Mucosa of rectum (tissue), 2 donors: ENCODE measurements around the gene ASCL5.

Experiments used
- H3K27ac ChIP-seq, 2 donors: one replicate each; pipeline ENCODE4 v1.7.0; 2013; ENCODE audit warnings: inconsistent platforms in 2 of 2, low read depth in 2 of 2, low read length in 2 of 2
- H3K27me3 ChIP-seq, 2 donors: one replicate each; pipeline ENCODE4 v1.7.0; 2013; ENCODE audit warnings: low read length in 2 of 2; ENCODE audit not compliant: control insufficient read depth in 2 of 2, insufficient read depth in 2 of 2
- H3K36me3 ChIP-seq, 2 donors: one replicate each; pipeline ENCODE4 v1.7.0; 2013; ENCODE audit warnings: low read length in 2 of 2; ENCODE audit not compliant: control insufficient read depth in 2 of 2, insufficient read depth in 2 of 2
- H3K4me1 ChIP-seq, 2 donors: one replicate each; pipeline ENCODE4 v1.7.0; 2013; ENCODE audit warnings: low read length in 2 of 2, mild to moderate bottlenecking in 1 of 2; ENCODE audit not compliant: control insufficient read depth in 2 of 2, insufficient read depth in 2 of 2
- H3K4me3 ChIP-seq, 2 donors: one replicate each; pipeline ENCODE4 v1.7.0; 2013; ENCODE audit warnings: low read length in 2 of 2
- H3K9ac ChIP-seq, 2 donors: one replicate each; pipeline ENCODE4 v1.7.0; 2013; ENCODE audit warnings: low read length in 2 of 2, low read depth in 1 of 2, mild to moderate bottlenecking in 1 of 2
- H3K9me3 ChIP-seq, 2 donors: one replicate each; pipeline ENCODE4 v1.7.0; 2013; ENCODE audit warnings: low read length in 2 of 2; ENCODE audit not compliant: control insufficient read depth in 2 of 2
- donor health status: healthy.
- donor health status: Normal muscosa, but diverticular disease.

The ASCL5 gene

DNA sequence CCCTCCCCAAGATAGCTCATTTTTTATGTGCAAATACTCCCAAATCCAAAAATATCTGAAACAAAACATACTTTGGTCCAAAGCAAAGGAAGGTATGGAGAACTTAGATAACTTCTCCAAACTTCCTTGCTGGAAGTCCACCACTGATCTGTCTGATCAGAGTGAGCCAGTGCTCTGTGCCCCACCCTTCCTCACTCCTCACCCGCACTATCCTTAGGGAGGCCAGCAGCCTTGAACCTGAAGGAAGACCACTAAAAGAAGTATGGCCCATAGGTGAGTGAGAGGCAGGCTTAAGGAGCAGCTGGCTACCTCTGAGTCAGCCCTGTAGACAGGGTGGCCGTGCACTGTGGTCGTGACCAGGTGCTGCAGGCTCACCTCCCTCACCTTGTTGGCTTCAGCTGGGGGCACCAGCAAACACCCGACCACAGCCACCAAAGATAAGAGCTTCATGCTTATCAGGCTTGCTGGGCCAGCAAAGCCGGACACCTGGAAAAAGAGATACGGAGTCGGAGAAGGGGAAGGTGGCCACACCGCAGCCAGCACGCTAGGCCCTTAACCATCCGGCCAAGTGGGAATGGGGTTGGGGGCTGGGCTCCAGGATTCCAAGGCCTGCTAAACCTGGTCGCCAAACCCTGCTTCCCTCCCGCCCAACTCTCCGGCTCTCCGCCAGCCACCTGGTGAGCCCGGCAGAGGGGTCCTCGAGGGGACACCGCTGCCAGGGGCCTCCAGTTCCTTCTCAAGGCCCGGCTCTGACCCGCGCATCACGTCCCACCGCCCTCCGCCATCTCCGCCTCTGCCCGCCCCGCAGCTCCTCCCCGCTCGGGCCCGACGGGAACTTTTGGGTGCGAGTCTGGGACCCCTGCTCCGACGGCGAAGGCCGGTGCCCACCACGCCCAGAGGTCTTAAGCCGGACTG is 26.7 kb upstream of the ASCL5 start:
- Histone ChIP-seq H3K36me3 (peaks cover 2 to 8% of the 10 kb centered on the region in 2 donors), H3K9me3 (peaks cover 0 to 2% of the 10 kb centered on the region in 2 donors), H3K27me3 (no peaks in the 10 kb centered on the region), H3K4me3 (peak overlapping the region; percentile 77 to 79), H3K4me1 (peaks cover 0 to 9% of the 10 kb centered on the region in 2 donors), H3K27ac (peak overlapping the region in 1 of 2 donors; percentile 23), H3K9ac (peak overlapping the region; percentile 66 to 74)

DNA sequence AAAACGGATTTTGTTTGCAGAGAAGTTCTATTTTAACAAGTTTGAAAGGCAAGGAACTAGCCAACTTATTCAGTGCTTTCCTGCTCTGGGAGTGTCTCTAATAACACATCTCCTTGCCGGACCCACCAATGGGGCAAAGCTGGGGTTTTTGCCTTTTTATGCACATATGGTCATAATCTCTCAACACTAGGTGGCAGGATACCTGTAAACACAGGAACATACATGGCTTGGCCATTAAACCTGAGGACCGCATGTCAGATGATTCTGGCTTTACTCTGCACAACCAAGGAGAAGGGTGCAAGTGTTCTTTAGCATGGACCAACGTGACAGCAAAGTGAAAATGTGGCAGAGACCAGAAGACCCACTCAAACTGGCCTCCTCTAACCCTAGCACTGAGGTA is 22.4 kb upstream of the ASCL5 start:
- Histone ChIP-seq H3K9ac (no peak overlapping the region), H3K4me1 (peaks cover 0 to 5% of the 10 kb centered on the region in 2 donors), H3K27ac (no peak overlapping the region), H3K27me3 (no peaks in the 10 kb centered on the region), H3K9me3 (no peaks in the 10 kb centered on the region), H3K4me3 (no peak overlapping the region), H3K36me3 (peaks cover 15 to 28% of the 10 kb centered on the region in 2 donors)

DNA sequence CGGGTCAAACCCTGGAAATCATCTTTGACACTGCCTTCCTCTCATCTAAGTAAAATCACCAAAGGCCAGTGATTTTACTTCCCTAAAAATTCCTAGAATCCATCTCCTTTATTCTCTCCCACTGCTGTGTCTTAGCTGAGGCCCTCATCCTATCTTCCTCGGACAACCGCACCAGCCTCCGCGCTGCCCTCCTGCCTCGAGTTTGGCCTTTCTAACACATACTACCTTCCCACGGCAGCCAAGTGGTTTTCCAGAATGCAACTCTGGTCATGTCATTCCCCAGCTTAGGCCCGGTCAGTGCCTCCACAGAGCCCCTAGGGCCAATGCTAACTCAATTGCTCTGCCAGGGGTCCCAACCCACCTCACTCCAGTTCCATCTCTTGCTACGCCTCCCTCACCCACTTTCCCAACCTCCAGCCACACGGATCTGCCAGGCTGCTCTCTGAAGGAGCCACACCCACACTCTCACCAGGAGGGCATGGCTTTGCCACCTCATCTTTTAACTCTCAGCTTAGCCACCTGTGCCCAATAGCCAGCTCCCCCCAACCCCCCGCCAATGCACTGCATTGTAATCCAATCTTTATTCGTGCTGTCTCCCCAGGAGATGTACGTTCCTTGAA is 20.5 kb upstream of the ASCL5 start:
- no peak overlapping the region for H3K27ac ChIP-seq
- peaks cover 26 to 46% of the 10 kb centered on the region in 2 donors for H3K36me3 ChIP-seq

DNA sequence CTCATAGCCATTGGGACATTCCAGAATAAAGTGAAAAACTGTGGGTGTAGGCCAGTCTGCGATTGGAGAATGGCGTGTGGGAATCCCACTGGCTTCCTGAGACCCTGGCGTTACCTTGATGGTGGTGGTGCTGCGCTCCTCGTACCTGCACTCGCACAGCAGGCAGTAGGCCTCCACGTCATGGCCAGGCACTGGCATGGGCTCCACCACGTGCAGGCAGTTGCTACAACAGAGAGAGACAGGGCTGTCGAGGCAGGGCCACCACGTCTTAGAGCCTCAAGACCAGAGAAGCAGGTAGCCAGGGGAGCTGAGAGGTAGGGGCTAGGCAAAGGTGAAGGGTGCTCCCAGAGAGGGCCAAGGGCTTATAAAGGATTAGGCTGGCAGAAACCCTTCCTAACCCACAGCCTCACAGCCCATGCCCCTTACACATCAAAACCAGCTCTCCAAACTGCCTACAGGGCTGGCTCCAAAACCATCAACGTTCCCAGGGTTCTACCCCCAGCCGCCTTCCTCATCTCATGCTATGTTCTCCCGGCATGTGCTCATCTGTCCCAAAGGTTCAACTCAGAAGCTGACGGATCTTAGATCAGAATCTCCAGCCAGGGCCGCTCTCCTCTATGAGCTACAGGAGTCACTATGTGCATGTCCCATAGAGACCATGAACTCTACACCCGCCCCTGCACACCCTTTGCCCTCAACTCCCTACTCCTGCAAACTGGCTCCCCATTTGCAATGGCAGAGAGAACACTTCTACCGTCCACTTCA is 19.8 kb upstream of the ASCL5 start:
- Histone ChIP-seq H3K9me3 (no peaks in the 10 kb centered on the region), H3K36me3 (peaks cover 31 to 49% of the 10 kb centered on the region in 2 donors), H3K4me3 (no peak overlapping the region), H3K27me3 (no peaks in the 10 kb centered on the region), H3K4me1 (no peaks in the 10 kb centered on the region), H3K9ac (no peak overlapping the region), H3K27ac (no peak overlapping the region)

More for the DNA sequence above, 20.5 kb upstream of the ASCL5 start:
- no peak overlapping the region for H3K9ac ChIP-seq
- H3K4me3 ChIP-seq, result no peak overlapping the region
- H3K4me1 ChIP-seq, result no peaks in the 10 kb centered on the region
- no peaks in the 10 kb centered on the region for H3K9me3 ChIP-seq
- no peaks in the 10 kb centered on the region for H3K27me3 ChIP-seq

DNA sequence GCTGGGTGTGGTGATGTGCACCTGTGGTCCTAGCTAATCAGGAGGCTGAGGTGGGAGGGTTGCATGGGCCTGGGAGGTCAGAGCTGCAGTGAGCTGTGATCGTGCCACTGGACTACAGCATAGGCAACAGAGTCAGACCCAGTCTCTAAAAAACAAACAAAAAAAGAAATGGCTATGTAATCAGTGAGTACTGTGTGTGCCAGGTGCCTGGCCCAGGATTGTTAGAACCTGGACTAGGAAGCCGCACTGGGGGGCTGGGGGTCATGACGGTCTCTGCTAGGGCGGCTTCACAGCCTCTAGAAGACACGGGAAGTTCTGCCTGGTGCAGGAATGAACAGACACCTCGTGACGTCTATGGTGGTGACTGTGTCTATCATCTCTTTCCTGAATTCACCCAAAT is 18.8 kb upstream of the ASCL5 start:
- H3K9me3 ChIP-seq, result no peaks in the 10 kb centered on the region
- H3K27me3 ChIP-seq, result no peaks in the 10 kb centered on the region
- H3K36me3 ChIP-seq, result peaks cover 31 to 50% of the 10 kb centered on the region in 2 donors

DNA sequence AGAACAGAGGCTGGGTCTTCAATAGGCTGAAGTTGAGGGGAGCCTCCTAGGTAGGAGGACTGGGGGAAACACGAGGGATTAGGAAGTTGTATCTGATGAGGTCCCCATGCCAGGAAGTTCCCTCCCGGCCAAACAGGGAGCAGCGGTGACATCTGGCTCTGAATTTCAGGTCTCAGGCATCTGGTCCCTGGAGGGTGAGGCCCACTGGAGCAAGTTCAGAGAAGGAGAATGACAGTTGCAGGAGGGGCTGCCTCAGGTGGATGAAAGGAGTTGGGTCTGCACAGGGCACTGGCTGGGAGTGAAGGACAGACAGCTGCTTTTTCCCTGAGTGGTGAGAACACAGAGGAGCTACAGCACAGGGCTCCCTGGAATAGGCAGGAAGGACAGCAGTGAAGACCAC is 18.1 kb upstream of the ASCL5 start:
- Histone ChIP-seq H3K36me3 (peaks cover 31 to 50% of the 10 kb centered on the region in 2 donors), H3K9ac (no peak overlapping the region), H3K9me3 (no peaks in the 10 kb centered on the region), H3K27me3 (no peaks in the 10 kb centered on the region), H3K4me3 (no peak overlapping the region), H3K27ac (no peak overlapping the region), H3K4me1 (peaks cover 0 to 2% of the 10 kb centered on the region in 2 donors)

More for the DNA sequence above, 18.8 kb upstream of the ASCL5 start:
- H3K27ac ChIP-seq, result no peak overlapping the region
- peaks cover 0 to 2% of the 10 kb centered on the region in 2 donors for H3K4me1 ChIP-seq
- no peak overlapping the region for H3K4me3 ChIP-seq
- H3K9ac ChIP-seq, result no peak overlapping the region

DNA sequence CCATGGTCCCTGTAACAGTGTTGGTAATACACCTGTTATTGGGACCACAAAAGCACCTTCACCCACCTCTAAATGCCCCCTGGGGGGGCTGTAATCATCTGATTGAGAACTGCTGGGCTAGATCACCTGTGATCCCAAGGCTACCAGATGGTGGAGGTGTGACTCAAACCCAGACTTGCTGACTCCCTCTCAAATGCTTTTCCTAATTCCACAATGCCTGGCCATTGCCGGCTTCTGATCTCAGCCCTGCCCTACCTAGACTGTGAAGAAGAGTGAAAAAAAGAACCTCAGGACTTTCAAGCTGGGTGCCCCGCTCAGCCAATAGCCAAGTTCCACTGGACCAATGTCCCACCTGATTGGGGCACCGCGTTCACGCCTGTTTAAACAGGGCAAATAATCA is 17.7 kb upstream of the ASCL5 start:
- H3K4me1 ChIP-seq, result peaks cover 0 to 2% of the 10 kb centered on the region in 2 donors
- peaks cover 31 to 47% of the 10 kb centered on the region in 2 donors for H3K36me3 ChIP-seq

DNA sequence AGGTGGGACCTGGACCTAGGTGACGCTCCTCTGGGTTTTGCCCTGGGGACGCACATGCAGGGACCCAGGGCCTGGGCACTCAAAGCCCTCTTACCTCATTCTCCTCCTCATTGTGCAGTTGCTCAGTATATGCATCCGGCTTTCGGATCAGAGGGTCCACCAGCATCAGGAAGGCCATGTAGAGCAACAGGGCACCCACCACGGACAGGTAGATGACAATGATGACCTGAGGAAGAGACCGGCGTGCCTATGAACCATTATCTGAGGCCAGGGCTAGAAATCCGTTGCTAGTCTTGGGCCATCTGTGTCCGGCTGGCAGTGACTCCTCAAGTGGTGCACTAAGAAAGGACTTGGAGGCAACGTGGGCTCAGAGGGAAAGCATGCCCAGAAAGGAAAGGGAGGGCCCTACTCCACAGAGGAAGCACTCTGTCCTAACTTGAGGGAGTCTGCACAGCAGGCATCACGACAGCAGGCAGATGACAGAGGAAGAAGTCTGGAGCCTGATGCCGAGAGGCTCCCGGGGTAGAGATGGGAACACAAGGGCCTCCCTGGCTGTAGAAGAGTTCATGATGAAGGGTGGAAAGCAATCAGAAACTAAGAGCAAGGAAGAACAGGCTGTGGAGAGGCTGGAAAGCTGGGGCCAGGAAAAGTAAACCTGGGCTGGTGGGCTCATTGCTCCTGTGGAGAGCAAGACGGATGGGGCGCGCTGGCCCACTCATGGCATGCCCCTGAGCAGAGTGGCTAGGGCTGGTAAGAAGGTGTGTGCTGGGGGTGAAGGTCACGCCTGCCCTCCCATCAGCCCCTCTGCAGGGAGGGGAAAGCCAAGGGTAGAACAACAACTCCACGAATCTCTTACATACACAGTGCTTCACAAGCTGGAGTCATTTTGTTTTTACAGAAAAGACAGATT is 17.0 kb upstream of the ASCL5 start:
- no peak overlapping the region for H3K9ac ChIP-seq
- peaks cover 33 to 44% of the 10 kb centered on the region in 2 donors for H3K36me3 ChIP-seq
- H3K4me3 ChIP-seq, result no peak overlapping the region
- no peak overlapping the region for H3K27ac ChIP-seq
- H3K4me1 ChIP-seq, result peaks cover 0 to 2% of the 10 kb centered on the region in 2 donors
- H3K9me3 ChIP-seq, result no peaks in the 10 kb centered on the region
- no peaks in the 10 kb centered on the region for H3K27me3 ChIP-seq

More for the DNA sequence above, 17.7 kb upstream of the ASCL5 start:
- Histone ChIP-seq H3K9ac (no peak overlapping the region), H3K4me3 (no peak overlapping the region), H3K9me3 (no peaks in the 10 kb centered on the region), H3K27me3 (no peaks in the 10 kb centered on the region), H3K27ac (no peak overlapping the region)
